Subcutaneous abdominal adipose tissue (tissue), 5 donors: ENCODE data around the gene BTG4.

ENCODE experiments used
- H3K27ac ChIP-seq: one replicate; pipeline ENCODE4 v1.7.0; 2013; ENCODE audit warnings: low read depth, mild to moderate bottlenecking, inconsistent platforms, low read length, moderate library complexity
- H3K27me3 ChIP-seq, 5 donors: one replicate each; pipeline ENCODE4 v1.7.0; 2013; ENCODE audit warnings: low read length in 5 of 5, inconsistent platforms in 1 of 5; ENCODE audit not compliant: control insufficient read depth in 5 of 5, insufficient read depth in 4 of 5
- H3K36me3 ChIP-seq, 5 donors: one replicate each; pipeline ENCODE4 v1.7.0; 2013; ENCODE audit warnings: low read length in 5 of 5; ENCODE audit not compliant: control insufficient read depth in 5 of 5, insufficient read depth in 5 of 5
- H3K4me1 ChIP-seq, 5 donors: one replicate each; pipeline ENCODE4 v1.7.0; 2013; ENCODE audit warnings: low read length in 5 of 5, mild to moderate bottlenecking in 3 of 5, moderate library complexity in 1 of 5; ENCODE audit not compliant: control insufficient read depth in 5 of 5, insufficient read depth in 5 of 5
- H3K4me3 ChIP-seq, 5 donors: one replicate each; pipeline ENCODE4 v1.7.0; 2013; ENCODE audit warnings: low read length in 5 of 5, low read depth in 1 of 5
- H3K9ac ChIP-seq, 5 donors: one replicate each; pipeline ENCODE4 v1.7.0; 2013; ENCODE audit warnings: low read length in 5 of 5, mild to moderate bottlenecking in 4 of 5, moderate library complexity in 3 of 5
- H3K9me3 ChIP-seq, 5 donors: one replicate each; pipeline ENCODE4 v1.7.0; 2013; ENCODE audit warnings: low read length in 5 of 5; ENCODE audit not compliant: control insufficient read depth in 5 of 5
- donor health status: healthy.
- donor health status: healthy.
- donor health status: healthy.
- donor health status: healthy.
- donor health status: healthy.

BTG4 gene

DNA sequence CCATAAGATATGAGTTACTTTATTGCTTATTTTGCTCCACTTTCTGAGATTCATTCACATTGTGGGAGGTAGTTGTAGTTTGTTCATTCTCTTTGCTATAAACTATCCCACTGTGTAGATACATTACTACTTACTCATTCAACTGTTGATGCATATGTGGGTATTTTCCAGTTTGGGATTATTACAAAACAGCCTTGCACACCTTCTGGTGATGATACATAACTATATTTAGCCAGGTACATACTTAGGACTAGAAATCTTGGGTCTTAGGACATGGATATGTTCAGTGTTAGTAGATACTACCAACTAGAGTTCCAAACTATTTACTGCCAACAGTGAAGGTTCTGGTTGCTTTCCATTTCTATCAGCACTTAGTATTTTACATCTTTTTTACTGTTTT lies 37.8 kb downstream of the BTG4 start:
- no peak overlapping the region for H3K9ac ChIP-seq
- H3K27ac ChIP-seq = no peak overlapping the region
- H3K36me3 ChIP-seq = no peaks in the 10 kb centered on the region
- peaks cover 0 to 2% (median 0%) of the 10 kb centered on the region in 5 donors for H3K9me3 ChIP-seq
- H3K27me3 ChIP-seq = no peaks in the 10 kb centered on the region
- no peaks in the 10 kb centered on the region for H3K4me1 ChIP-seq
- no peak overlapping the region for H3K4me3 ChIP-seq

DNA sequence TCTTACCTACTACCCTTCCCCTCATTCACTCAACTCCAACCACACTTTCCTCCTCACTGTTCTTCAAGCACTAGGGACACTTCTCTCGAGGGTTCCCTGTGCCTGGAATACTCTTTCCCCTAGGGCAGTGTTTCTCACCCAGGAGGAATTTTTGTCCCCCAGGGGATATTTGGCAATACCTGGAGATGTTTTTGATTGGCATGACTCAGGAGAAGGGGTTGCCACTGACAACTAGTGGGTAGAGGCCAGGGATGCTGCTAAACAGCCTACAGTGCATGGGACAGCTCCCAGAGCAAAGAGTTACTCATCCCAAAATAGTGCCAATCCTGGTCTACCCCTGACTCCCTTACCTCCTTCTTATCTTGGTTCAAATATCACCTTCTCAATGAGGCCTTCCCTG lies 40.0 kb downstream of the BTG4 start:
- peaks cover 0 to 2% (median 0%) of the 10 kb centered on the region in 5 donors for H3K9me3 ChIP-seq
- H3K27me3 ChIP-seq = no peaks in the 10 kb centered on the region
- no peak overlapping the region for H3K27ac ChIP-seq
- H3K36me3 ChIP-seq = no peaks in the 10 kb centered on the region
- no peak overlapping the region for H3K9ac ChIP-seq
- no peak overlapping the region for H3K4me3 ChIP-seq
- H3K4me1 ChIP-seq = no peaks in the 10 kb centered on the region

DNA sequence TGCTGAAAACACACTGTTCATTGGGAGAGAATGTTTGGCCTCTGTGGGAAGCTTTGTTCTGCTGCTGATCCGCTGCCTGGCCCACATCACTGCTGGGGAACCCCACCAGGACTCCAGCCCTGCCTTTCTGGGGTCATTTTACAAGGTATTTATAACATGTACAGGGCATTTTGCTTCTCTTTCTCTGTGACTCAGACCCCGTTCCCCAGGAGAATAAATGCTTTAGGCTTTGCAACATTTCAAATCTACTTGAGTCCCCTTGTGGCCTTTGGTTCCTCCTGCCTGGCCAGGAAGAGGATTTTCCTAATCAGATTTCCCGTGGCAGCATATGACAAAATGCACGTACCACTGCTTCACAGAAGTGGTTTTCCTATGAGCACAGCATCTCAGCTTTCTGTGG lies 43.0 kb downstream of the BTG4 start:
- Histone ChIP-seq H3K9ac (no peak overlapping the region), H3K36me3 (no peaks in the 10 kb centered on the region)

DNA sequence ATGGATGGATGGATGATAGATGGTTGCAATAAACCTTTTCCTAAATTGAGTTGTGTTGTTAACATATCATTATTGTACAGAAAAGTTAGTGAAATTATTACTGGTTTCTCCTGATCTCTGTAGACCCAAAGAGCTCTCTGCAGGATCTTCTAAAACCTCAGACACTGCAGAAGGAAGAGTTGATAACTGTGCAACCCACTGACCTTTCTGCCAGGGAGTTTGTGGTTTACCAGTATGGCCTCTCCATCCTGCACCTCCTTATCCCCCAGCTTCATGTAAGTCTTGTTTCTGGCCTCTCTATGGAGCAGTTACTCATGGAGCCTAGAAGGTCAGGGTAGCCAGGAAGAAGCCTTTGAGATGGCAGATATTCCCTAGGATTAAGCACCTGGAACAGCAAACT lies 45.6 kb downstream of the BTG4 start:
- Histone ChIP-seq H3K4me1 (no peaks in the 10 kb centered on the region), H3K9me3 (no peaks in the 10 kb centered on the region), H3K27ac (no peak overlapping the region), H3K27me3 (no peaks in the 10 kb centered on the region), H3K9ac (no peak overlapping the region), H3K4me3 (no peak overlapping the region), H3K36me3 (no peaks in the 10 kb centered on the region)

More for the DNA sequence above, 43.0 kb downstream of the BTG4 start:
- Histone ChIP-seq H3K27ac (no peak overlapping the region), H3K27me3 (no peaks in the 10 kb centered on the region), H3K4me1 (no peaks in the 10 kb centered on the region), H3K9me3 (no peaks in the 10 kb centered on the region), H3K4me3 (no peak overlapping the region)

DNA sequence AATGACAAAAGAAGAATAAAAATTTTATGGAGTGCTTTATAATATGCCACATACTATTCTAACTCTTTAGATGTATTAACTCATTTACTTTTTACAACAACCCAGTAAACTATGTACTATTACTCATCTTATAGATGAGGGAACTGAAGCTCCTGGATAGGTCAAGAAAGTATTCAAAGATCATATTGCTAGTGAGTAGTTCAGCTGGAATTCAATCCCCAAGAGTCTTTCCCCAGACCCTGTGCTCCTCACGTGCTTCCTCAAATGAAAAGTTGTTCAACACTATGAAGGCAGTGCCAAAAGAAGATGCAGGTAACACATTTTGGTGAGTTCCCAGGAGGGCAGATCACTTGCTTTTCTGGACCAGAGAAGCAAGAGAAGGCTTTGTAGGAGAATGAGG lies 46.8 kb downstream of the BTG4 start:
- H3K9me3 ChIP-seq = no peaks in the 10 kb centered on the region
- H3K4me3 ChIP-seq = no peak overlapping the region
- peaks cover 0 to 7% (median under 1%) of the 10 kb centered on the region in 5 donors for H3K27me3 ChIP-seq
- no peak overlapping the region for H3K9ac ChIP-seq
- no peaks in the 10 kb centered on the region for H3K4me1 ChIP-seq
- H3K27ac ChIP-seq = no peak overlapping the region
- H3K36me3 ChIP-seq = no peaks in the 10 kb centered on the region

DNA sequence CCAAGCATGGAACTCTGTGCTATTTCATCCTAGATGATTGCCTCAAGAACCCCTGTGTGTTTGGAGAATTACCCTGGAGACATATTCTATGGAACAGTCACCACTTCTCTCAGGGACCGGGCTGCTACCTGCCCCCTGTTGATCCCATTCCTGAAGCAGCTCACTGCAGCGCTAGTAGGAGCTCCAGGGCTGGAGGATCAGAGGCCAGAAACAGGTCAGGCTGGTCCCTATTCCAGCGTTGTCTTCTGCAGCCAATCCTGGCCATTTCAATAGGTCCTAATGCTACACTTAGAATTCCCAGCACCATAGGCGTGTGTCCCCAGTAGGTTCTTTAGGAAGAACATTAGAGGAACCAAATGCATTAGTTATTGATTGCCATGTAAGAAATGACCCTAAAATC lies 48.9 kb downstream of the BTG4 start:
- Histone ChIP-seq H3K4me1 (no peaks in the 10 kb centered on the region), H3K27me3 (peaks cover 2 to 15% (median 7%) of the 10 kb centered on the region in 5 donors), H3K9me3 (no peaks in the 10 kb centered on the region), H3K27ac (no peak overlapping the region), H3K36me3 (no peaks in the 10 kb centered on the region), H3K4me3 (no peak overlapping the region), H3K9ac (no peak overlapping the region)

DNA sequence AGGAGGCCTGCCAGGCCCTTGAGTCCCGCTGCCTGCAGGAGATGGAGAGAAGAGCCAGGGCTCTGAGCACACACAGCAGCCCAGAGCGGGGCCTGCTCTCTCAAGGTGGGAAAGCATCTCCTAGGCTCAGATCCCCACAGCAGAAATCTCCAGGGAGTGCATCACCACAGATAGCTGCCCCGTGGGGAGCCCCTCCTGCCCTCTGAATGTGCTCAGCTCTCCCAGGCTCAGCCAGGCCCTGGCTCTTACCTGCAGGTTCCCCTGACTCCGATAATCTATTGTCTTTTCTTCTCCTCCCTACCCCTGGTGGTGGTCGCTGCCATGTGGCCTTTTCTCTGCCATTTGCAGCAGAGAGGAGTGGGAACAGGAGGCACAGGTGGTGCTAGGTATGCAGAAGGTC lies 49.9 kb downstream of the BTG4 start:
- H3K9me3 ChIP-seq = no peaks in the 10 kb centered on the region
- peaks cover 2 to 15% (median 7%) of the 10 kb centered on the region in 5 donors for H3K27me3 ChIP-seq
- no peak overlapping the region for H3K27ac ChIP-seq
- no peak overlapping the region for H3K4me3 ChIP-seq
- H3K9ac ChIP-seq = no peak overlapping the region
- H3K4me1 ChIP-seq = no peaks in the 10 kb centered on the region
- H3K36me3 ChIP-seq = no peaks in the 10 kb centered on the region

DNA sequence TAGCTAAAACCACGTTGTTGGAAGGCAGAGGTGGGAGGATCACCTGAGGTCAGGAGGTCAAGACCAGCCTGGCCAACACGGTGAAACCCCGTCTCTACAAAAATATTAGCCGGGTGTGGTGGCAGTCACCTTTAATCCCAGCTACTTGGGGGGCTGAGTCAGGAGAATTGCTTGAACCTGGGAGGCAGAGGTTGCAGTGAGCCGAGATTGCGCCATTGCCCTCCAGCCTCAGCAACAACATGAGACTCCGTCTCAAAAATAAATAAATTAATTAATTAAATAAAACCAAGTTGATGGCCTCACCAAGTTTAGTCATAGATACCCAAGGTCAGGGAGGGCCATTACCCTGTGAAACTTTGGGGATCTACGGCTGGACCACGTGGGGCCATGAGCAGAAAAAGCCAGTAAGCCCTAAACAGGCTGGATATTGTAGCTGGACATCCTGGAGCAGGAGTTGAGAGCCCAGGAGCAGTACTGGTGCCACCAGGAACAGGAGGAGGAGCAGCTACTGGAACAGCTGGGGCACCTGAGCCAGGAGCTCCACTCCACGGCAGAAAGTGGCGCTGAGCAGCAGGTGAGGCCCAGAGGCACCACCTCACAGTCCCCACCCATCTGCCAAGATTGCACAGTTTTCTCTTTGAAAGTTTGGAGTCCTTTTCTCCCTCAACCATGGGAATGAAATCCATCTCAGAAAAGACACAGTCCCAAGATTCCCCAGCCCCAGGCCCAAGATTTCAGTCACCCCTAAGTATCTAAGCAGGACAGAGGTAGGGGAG lies 50.5 kb downstream of the BTG4 start:
- H3K4me1 ChIP-seq = no peaks in the 10 kb centered on the region
- H3K36me3 ChIP-seq = no peaks in the 10 kb centered on the region
- H3K9me3 ChIP-seq = no peaks in the 10 kb centered on the region
- no peak overlapping the region for H3K27ac ChIP-seq
- H3K9ac ChIP-seq = no peak overlapping the region
- H3K27me3 ChIP-seq = peaks cover 2 to 15% (median 7%) of the 10 kb centered on the region in 5 donors
- no peak overlapping the region for H3K4me3 ChIP-seq

DNA sequence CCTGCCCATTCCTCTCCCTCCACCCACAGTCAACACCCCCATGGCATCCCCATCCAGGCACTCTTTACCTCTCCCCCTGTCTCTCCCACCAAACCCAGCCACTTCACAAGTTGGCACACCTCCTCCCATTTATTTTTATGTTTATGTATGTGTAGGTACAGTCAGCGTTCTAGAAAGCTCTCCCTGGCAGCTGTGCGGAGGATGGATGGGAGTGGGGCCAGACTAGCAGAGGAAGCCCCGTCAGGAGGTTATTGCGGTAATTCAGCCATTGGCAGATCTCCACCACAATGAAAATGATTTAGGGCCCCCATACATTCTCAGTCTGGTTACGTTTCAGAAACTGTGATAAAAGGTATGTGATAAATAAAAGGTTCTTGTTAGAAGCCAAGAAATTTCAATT lies 51.3 kb downstream of the BTG4 start:
- H3K4me3 ChIP-seq = no peak overlapping the region
- H3K9ac ChIP-seq = no peak overlapping the region
- peaks cover 2 to 15% (median 7%) of the 10 kb centered on the region in 5 donors for H3K27me3 ChIP-seq
- no peaks in the 10 kb centered on the region for H3K9me3 ChIP-seq
- no peaks in the 10 kb centered on the region for H3K36me3 ChIP-seq
- no peaks in the 10 kb centered on the region for H3K4me1 ChIP-seq
- H3K27ac ChIP-seq = no peak overlapping the region

DNA sequence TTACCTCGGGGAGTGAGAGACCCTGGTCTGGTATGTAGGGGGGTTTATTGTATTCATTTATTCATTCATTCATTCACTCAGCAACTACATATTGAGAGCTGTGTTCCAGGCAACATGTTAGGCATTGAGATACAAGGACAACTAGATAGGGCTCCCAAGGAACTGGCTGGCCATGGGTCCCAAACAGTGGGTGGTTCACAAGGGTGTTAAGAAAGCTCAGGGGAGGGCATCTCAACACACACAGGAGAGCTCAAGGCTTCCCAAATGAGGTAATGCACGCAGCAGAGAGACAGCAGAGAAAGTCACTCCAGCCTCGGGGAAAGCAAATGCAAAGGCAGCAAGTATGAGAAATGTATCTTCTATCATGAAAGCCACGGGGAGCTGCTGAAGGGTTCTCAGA lies 51.8 kb downstream of the BTG4 start:
- H3K4me1 ChIP-seq = no peaks in the 10 kb centered on the region
- H3K4me3 ChIP-seq = no peak overlapping the region
- H3K27me3 ChIP-seq = peaks cover 2 to 15% (median 7%) of the 10 kb centered on the region in 5 donors
- no peak overlapping the region for H3K27ac ChIP-seq
- H3K36me3 ChIP-seq = no peaks in the 10 kb centered on the region
- no peak overlapping the region for H3K9ac ChIP-seq
- no peaks in the 10 kb centered on the region for H3K9me3 ChIP-seq
